ENCODE measurements around the gene FLT4.

DNA sequence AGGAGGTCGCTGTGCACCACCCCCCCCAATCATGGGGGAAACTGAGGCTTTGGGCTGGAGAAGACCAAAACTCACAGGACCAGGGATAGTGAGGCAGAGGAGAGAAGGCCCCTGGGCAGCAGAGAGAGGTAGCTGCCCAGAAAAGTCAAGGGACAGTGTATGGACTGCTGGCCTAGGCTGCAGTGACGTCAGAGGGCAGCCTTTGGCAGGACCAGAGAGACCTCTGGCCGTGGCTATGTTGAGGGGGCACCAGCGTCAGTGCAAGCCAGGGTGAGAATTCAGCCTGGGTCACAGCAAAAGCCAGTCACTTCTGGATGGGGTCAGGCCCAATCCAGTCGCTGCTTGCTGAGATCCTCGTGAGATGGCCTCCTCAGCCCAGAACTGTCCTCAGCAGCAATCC is 26.5 kb downstream of the FLT4 start:
- TF ChIP-seq, protein P1, sequence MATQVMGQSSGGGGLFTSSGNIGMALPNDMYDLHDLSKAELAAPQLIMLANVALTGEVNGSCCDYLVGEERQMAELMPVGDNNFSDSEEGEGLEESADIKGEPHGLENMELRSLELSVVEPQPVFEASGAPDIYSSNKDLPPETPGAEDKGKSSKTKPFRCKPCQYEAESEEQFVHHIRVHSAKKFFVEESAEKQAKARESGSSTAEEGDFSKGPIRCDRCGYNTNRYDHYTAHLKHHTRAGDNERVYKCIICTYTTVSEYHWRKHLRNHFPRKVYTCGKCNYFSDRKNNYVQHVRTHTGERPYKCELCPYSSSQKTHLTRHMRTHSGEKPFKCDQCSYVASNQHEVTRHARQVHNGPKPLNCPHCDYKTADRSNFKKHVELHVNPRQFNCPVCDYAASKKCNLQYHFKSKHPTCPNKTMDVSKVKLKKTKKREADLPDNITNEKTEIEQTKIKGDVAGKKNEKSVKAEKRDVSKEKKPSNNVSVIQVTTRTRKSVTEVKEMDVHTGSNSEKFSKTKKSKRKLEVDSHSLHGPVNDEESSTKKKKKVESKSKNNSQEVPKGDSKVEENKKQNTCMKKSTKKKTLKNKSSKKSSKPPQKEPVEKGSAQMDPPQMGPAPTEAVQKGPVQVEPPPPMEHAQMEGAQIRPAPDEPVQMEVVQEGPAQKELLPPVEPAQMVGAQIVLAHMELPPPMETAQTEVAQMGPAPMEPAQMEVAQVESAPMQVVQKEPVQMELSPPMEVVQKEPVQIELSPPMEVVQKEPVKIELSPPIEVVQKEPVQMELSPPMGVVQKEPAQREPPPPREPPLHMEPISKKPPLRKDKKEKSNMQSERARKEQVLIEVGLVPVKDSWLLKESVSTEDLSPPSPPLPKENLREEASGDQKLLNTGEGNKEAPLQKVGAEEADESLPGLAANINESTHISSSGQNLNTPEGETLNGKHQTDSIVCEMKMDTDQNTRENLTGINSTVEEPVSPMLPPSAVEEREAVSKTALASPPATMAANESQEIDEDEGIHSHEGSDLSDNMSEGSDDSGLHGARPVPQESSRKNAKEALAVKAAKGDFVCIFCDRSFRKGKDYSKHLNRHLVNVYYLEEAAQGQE (IDR thresholded peaks at IDR 0.05; ENCODE audit: borderline replicate concordance), result no peak
- no peak for TF ChIP-seq TAF1 (IDR thresholded peaks at IDR 0.05; ENCODE audit: low read depth)
